NT2/D1 (cell line): ENCODE measurements around the gene ZNF560.

ENCODE experiments used
- SUZ12 ChIP-seq: IDR thresholded peaks from 2 replicates; pipeline ENCODE4 v1.6.1; 2011; ENCODE audit not compliant: insufficient read length, insufficient read depth; ENCODE audit errors: extremely low read depth
- YY1 ChIP-seq: IDR thresholded peaks from 2 replicates; pipeline ENCODE4 v1.6.1; 2011; ENCODE audit not compliant: insufficient read length, insufficient read depth
- ZNF274 ChIP-seq: IDR thresholded peaks from 2 replicates; pipeline ENCODE4 v1.6.1; 2011; ENCODE audit warnings: mild to moderate bottlenecking, low read depth, low read length

GRCh38 chr19:9435279-9436268 is 62.8 kb downstream of the ZNF560 start, which contains the start of gene ZNF266:
- TF ChIP-seq ZNF274 (no peak), SUZ12 (no peak), YY1 (no peak)
